ENCODE measurements around the gene GPATCH2. TPM values are rescaled to one million over a fixed set of nuclear protein-coding genes. Genes with fewer than 3 reads are reported as not detected.

Gene GPATCH2
- 10 to 100 TPM; 12.3 to 14.4 TPM for total RNA-seq

DNA sequence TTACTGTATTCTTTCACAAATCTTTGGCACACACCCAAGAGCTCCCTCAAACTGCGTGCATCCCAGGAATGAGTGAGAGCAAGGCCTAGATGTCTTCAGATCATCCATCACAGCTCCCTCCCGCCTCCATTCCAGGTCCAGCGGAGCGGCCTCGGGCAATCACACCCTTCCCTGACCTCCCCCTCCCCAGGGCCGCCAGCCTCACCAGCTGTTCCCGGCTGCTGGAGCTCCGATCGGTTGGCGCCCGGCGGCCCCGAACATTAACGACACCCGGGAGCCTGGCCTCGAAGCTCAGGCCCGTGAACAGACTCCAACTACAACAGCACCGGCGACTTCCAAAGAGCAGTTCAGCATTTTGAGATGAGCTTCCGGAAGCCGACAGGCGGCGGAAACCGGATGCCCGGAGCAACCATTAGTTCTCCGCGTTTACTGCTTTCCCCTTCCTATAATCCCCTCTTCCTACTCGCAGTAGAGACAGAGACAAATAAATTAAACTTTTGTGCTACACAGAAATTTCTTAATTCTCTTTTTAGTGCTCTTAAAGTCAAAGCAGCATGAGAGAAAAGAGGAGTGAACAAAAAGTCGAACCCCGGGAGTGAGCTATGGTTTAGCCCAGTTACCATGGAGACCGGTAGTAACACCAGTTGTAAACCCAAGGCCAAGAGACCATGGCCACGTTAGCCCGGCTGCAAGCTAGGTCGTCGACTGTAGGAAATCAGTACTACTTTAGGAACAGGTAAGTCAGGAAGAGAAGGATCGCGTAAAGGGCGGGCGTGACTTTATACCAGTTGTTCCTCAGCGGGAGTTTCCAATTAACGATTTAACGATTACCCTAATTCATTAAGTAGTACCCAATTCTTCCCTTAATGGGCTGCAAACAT, at the start of gene GPATCH2, which contains the start of gene SPATA17:
Gene GPATCH2, minus strand, starts transcription at position 380 of the 881 bp plus-strand sequence. Its CDS starts 119 bp downstream, at position 261.
Gene SPATA17, plus strand, starts transcription at position 634 of the 881 bp plus-strand sequence. Its CDS starts 35 bp downstream, at position 669.
- no peaks in the 10 kb centered on the region for H3K36me3 Mint-ChIP-seq

DNA sequence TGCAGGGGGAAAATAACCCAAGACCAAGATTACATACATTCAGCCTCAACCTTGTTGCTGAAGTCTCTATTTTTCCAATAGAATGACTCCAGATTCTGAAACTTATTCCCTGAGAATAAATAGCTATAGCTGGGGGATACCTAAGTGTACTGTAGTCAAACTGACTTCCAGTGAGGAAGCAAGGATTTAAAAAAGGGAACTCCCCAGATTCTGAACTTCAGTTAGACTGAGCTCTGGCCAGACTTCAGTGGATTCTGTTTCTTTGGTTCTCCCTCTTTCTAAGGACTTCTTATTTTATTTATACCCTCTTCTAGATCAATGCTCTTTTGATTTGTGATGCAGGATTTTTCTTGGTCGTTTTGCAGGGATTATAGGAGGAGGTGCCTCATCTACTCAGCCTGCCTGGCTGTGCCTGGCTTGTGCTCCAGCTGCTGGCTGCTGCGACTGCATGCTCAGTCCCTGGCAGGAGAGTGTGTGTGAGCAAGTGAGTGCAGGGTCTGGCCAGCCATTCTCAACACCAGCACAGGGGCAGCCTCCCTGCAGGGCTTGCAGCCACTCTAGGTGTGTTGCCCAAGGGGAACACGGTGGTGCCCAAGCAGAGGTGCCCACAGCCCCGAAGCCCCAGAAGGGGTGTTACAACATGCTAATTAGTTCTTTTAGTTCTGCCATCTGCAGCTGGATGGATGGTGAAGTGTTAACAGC, 43.3 kb upstream of the GPATCH2 start:
- H3K36me3 Mint-ChIP-seq: no peaks in the 10 kb centered on the region
- ATAC-seq: no peak

More for the DNA sequence above, at the start of gene GPATCH2, which contains the start of gene SPATA17:
- peak; percentile 83 for DNase-seq (ENCODE audit: low spot score)
- H3K4me3 Mint-ChIP-seq: peak within 1 kb of the TSS; percentile 91
- no peaks in the 10 kb centered on the region for H3K9me3 Mint-ChIP-seq
- ATAC-seq: peak; percentile 91 to 93
- peak within 1 kb of the TSS; percentile 98 to 99 for H3K27ac Mint-ChIP-seq
- peaks cover 7% of the 10 kb centered on the region in 2 donors for H3K27me3 Mint-ChIP-seq
- H3K4me1 Mint-ChIP-seq (ENCODE audit: low read depth in 2 of 2): peaks cover 20 to 29% of the 10 kb centered on the region in 2 donors

DNA sequence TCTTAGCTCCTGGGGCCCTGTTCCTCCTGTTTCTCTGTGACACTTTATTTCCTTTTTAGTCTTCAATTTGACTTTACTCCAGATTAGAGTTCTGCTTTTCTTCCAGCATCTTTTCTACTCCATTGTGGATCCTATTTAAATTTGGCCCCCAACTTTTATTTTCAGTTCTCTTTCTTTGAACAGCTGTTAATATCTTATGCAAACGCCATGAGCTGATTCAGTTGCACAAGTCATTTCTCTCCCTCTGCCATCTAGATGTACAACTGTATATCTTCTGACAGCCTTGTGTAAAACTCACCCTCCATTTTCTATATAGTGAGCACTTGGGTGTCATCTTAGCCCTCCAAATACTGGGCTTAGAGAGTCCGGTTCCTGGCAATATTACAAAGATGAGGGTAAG, 42.5 kb upstream of the GPATCH2 start:
- no peak overlapping the region for H3K4me3 Mint-ChIP-seq
- ATAC-seq (no peak), DNase-seq (ENCODE audit: low spot score) (no peak)
- no peak overlapping the region for H3K27ac Mint-ChIP-seq
- H3K9me3 Mint-ChIP-seq: peaks cover 5% of the 10 kb centered on the region
- no peaks in the 10 kb centered on the region for H3K36me3 Mint-ChIP-seq
- H3K4me1 Mint-ChIP-seq (ENCODE audit: low read depth in 2 of 2): no peaks in the 10 kb centered on the region
- H3K27me3 Mint-ChIP-seq: peaks cover 0 to 9% of the 10 kb centered on the region in 2 donors

More for the DNA sequence above, 43.3 kb upstream of the GPATCH2 start:
- Mint-ChIP-seq H3K9me3 (peaks cover 5% of the 10 kb centered on the region), H3K4me1 (ENCODE audit: low read depth in 2 of 2) (no peaks in the 10 kb centered on the region), H3K27me3 (peaks cover 0 to 9% of the 10 kb centered on the region in 2 donors), H3K27ac (no peak overlapping the region), H3K4me3 (no peak overlapping the region)
- no peak for DNase-seq (ENCODE audit: low spot score)

DNA sequence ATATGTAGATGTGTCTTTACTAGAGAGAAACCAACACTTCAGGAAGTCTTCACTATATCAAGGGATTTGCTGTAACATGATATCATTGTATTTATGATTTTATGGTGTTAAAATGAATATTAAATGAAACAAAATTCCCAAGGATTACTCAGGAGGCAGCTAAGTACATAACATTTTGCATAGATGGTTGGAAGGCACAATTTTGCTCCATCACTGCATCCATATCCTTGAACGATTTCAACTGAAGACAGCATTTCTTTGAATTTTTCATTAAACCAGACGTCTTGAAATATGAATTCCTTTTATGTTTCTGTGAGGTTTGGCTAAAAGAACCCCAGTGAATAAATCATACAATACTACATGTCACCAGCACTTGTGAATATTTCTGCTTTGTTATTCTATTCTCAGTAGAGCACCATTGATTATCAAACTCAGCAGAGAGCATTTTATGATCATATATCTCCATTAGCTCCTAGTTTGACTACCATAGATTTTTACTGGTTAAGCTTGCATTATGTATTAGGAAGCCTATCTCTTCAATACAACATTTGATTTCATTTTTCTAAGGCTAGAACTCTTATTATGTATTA, 37.6 kb upstream of the GPATCH2 start:
- Mint-ChIP-seq H3K9me3 (peaks cover 5% of the 10 kb centered on the region), H3K4me1 (ENCODE audit: low read depth in 2 of 2) (no peaks in the 10 kb centered on the region), H3K27me3 (peaks cover 0 to 14% of the 10 kb centered on the region in 2 donors), H3K4me3 (no peak overlapping the region), H3K36me3 (no peaks in the 10 kb centered on the region), H3K27ac (no peak overlapping the region)
- no peak for ATAC-seq
- DNase-seq (ENCODE audit: low spot score): no peak

DNA sequence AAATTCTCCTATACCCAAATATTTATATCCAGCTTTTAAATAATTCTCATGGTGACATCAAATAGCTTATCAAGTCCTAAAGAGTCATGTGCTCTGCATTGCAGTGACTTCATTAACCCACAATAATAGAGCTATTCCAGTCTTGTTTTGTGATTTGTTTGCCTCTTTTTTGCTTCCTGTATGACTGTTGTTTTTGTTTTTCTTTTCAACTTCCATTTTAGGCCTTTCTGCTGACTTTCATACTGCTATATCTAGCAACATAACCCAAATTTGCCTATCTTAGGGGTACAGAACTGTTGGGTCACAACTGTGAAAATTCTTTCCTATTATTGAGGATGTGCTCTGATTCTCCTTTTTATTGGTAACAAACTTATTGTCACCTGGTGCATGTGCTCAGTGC, 30.5 kb upstream of the GPATCH2 start:
- Mint-ChIP-seq H3K36me3 (no peaks in the 10 kb centered on the region), H3K9me3 (no peaks in the 10 kb centered on the region)

DNA sequence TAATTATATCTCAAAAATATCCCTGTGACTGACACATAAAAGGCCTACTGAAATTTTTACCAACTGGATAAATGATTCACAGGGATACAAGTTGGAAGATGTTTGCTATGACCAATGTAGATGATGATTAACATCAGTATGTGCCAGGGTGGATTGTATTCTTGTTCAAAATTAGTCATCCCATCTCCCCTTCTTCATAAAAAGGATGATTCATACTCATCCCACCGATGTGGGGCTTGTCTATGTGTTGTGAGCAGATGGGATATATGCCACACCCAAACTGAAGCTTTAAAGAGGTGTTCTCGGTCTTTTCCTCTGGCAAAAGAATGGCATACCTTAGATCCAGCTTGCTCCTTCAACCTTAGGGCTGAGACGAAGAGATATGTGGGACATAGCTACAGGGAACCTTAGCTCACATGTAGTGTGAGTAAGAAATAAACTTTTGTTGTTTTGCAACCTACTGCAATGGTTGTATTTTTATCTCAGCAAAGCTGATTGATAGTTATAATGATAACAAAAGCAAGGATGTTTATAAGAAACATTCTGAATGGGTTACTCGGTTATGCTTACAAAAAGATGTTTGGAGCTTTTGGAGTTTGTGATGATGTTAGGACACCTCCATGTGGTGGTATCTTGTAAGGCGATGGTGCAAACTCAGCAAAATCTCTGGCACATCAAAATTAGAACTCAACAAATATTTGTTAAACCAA, 29.6 kb upstream of the GPATCH2 start:
- H3K4me1 Mint-ChIP-seq (ENCODE audit: low read depth in 2 of 2): no peaks in the 10 kb centered on the region
- no peaks in the 10 kb centered on the region for H3K9me3 Mint-ChIP-seq
- H3K27ac Mint-ChIP-seq: no peak overlapping the region
- no peaks in the 10 kb centered on the region for H3K36me3 Mint-ChIP-seq
- peaks cover 6 to 7% of the 10 kb centered on the region in 2 donors for H3K27me3 Mint-ChIP-seq
- ATAC-seq (no peak), DNase-seq (ENCODE audit: low spot score) (no peak)
- H3K4me3 Mint-ChIP-seq: no peak overlapping the region

More for the DNA sequence above, 30.5 kb upstream of the GPATCH2 start:
- Mint-ChIP-seq H3K27me3 (peaks cover 6 to 7% of the 10 kb centered on the region in 2 donors), H3K4me3 (no peak overlapping the region), H3K27ac (no peak overlapping the region), H3K4me1 (ENCODE audit: low read depth in 2 of 2) (no peaks in the 10 kb centered on the region)
- no peak for ATAC-seq
- no peak for DNase-seq (ENCODE audit: low spot score)

DNA sequence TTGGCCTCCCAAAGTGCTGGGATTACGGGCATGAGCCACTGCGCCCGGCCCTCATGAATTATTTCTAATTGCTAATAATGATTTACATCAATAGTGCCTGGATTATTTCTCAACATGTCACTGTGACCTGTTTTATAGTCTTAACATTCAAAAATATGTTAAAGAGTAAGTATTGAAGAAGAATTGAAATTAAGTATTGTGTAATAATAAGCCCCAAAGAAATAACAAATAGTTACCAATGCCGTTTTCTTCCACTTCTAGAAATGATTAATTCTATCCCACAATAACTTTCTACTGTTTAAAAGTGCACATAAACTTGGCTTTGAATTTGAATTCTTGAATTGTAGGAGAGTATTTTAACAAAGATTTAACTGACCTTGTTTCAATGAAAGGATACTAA, 19.8 kb upstream of the GPATCH2 start:
- DNase-seq (ENCODE audit: low spot score) (no peak), ATAC-seq (no peak)
- H3K4me3 Mint-ChIP-seq: no peak overlapping the region
- H3K27ac Mint-ChIP-seq: no peak overlapping the region
- no peaks in the 10 kb centered on the region for H3K9me3 Mint-ChIP-seq
- H3K27me3 Mint-ChIP-seq: peaks cover 0 to 3% of the 10 kb centered on the region in 2 donors
- no peaks in the 10 kb centered on the region for H3K4me1 Mint-ChIP-seq (ENCODE audit: low read depth in 2 of 2)
- no peaks in the 10 kb centered on the region for H3K36me3 Mint-ChIP-seq

DNA sequence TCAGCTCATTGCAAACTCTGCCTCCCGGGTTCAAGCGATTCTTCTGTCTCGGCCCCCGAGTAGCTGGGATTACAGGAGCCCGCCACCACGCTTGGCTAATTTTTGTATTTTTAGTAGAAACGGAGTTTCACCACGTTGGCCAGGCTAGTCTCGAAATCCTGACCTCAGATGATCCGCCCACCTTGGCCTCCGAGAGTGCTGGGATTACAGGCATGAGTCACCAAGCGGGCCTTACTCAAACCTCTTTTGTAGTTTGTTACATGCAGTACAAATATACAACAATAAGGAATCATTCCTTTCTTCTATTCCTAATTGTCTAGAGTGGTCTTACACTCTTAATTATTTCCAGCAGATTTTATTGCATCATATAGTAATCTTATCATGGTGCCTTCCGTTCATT, 16.9 kb upstream of the GPATCH2 start:
- no peaks in the 10 kb centered on the region for H3K9me3 Mint-ChIP-seq
- H3K27ac Mint-ChIP-seq: no peak overlapping the region
- no peaks in the 10 kb centered on the region for H3K36me3 Mint-ChIP-seq
- ATAC-seq: no peak
- peaks cover 8 to 10% of the 10 kb centered on the region in 2 donors for H3K27me3 Mint-ChIP-seq
- no peaks in the 10 kb centered on the region for H3K4me1 Mint-ChIP-seq (ENCODE audit: low read depth in 2 of 2)
- DNase-seq (ENCODE audit: low spot score): no peak
- H3K4me3 Mint-ChIP-seq: no peak overlapping the region

DNA sequence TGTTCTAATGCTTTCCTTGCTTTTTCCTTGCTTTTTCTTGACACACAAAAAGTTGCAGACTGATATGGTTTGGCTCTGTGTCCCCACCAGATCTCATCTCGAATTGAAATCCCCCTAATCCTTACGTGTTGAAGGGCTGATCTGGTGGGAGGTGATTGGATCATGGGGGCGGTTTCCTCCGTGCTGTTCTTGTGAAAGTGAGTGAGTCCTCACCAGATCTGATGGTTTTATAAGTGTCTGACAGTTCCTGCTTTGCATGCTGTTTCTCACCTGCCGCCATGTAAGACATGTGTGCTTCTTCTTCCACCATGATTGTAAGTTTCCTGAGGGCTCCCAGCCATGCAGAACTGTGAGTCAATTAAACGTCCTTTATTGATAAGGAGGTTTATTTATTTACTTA, 11.6 kb upstream of the GPATCH2 start:
- H3K27me3 Mint-ChIP-seq: peaks cover 25 to 50% of the 10 kb centered on the region in 2 donors

DNA sequence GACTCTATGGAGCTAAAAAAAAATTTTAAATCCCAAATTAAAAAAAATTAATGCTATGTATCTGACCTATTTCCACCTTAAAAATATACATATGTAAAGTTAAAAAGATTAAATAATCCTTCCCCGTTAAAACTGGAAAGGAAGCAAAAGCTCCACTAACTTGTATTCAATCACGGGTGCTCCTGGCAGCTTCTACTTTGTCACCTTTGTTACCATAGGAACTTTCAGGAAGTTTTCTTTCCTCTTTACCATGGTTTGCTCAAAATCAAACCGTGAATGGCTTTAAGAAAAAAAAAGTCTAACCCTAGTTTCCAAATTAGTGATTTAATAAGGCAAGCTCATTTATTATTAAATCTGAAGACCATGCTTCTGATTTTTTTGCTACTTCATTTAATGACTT, 3.5 kb downstream of the GPATCH2 start:
- Mint-ChIP-seq H3K4me3 (no peak overlapping the region), H3K27me3 (no peaks in the 10 kb centered on the region), H3K9me3 (no peaks in the 10 kb centered on the region), H3K27ac (no peak overlapping the region), H3K36me3 (no peaks in the 10 kb centered on the region), H3K4me1 (ENCODE audit: low read depth in 2 of 2) (peaks cover 24 to 35% of the 10 kb centered on the region in 2 donors)
- ATAC-seq (no peak), DNase-seq (ENCODE audit: low spot score) (no peak)

More for the DNA sequence above, 11.6 kb upstream of the GPATCH2 start:
- Mint-ChIP-seq H3K4me3 (no peak overlapping the region), H3K36me3 (no peaks in the 10 kb centered on the region), H3K27ac (no peak overlapping the region), H3K4me1 (ENCODE audit: low read depth in 2 of 2) (no peaks in the 10 kb centered on the region), H3K9me3 (no peaks in the 10 kb centered on the region)
- no peak for DNase-seq (ENCODE audit: low spot score)
- ATAC-seq: no peak

DNA sequence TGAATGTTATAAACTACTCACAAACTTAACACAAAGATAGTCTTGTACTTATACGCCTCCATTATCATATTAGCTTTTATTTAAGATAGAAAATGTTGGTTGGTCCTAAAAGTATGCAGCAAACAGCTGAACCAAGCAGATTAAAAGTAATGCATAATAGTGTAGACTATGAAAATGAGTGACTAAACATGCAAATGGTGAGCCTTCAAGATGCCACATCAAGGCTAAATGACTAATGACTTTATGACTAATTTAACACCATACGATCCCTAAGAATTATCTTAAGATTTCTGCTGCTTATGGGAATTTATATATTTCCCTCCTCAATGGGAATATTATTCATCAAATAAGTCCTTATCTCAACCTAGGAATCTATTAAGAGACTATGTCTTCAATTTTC, 4.6 kb downstream of the GPATCH2 start:
- no peak for DNase-seq (ENCODE audit: low spot score)
- Mint-ChIP-seq H3K27ac (no peak overlapping the region), H3K9me3 (no peaks in the 10 kb centered on the region), H3K4me3 (no peak overlapping the region), H3K27me3 (no peaks in the 10 kb centered on the region), H3K4me1 (ENCODE audit: low read depth in 2 of 2) (peaks cover 23 to 33% of the 10 kb centered on the region in 2 donors), H3K36me3 (no peaks in the 10 kb centered on the region)
- ATAC-seq: no peak

DNA sequence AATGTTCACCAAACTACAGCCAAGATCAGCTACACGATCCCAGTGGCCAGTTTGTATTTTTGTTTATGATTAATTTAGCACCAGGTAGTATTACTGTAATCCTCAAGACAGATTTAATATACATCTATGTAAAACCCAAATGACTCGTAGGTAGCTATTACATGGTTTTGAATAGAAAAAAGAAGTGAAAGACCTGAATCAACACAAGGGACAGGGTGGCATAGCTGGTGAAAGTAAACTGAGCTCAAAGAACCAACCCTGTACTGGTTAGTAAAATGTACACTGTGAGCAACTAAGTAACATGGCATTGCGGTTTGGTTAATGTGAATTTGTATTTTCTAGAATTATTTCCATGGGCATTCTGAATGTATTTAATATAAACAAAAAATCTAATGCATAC, 8.8 kb downstream of the GPATCH2 start:
- H3K4me3 Mint-ChIP-seq: no peak overlapping the region
- no peak overlapping the region for H3K27ac Mint-ChIP-seq
- H3K36me3 Mint-ChIP-seq: peaks cover 16% of the 10 kb centered on the region
- DNase-seq (ENCODE audit: low spot score): no peak
- ATAC-seq: no peak
- no peaks in the 10 kb centered on the region for H3K9me3 Mint-ChIP-seq
- H3K27me3 Mint-ChIP-seq: no peaks in the 10 kb centered on the region
- H3K4me1 Mint-ChIP-seq (ENCODE audit: low read depth in 2 of 2): peaks cover 14 to 19% of the 10 kb centered on the region in 2 donors

DNA sequence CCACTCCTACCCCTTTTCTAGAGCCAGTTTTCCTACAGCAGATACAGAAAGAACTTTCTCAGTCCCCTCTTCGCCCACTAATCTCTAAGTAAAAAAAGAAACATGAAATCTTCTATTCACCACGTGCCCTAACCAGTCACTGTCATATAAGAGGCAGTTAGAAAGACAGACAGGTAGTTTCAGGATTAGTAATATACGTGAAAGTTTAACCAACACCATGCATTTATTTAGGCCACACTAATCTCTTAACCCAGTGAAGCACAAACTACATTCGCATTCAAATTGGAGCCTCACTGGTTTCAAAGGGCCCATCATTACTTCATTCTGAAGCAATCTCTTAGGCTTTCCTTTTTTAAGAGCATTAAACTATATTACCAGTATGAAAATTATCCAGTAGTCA, 10.1 kb downstream of the GPATCH2 start:
- no peaks in the 10 kb centered on the region for H3K27me3 Mint-ChIP-seq
- DNase-seq (ENCODE audit: low spot score) (no peak), ATAC-seq (peak; percentile 69 to 96)
- no peaks in the 10 kb centered on the region for H3K9me3 Mint-ChIP-seq
- peaks cover 16% of the 10 kb centered on the region for H3K36me3 Mint-ChIP-seq
- peak overlapping the region in 1 of 2 donors; percentile 37 for H3K27ac Mint-ChIP-seq
- H3K4me1 Mint-ChIP-seq (ENCODE audit: low read depth in 2 of 2): peaks cover 14 to 19% of the 10 kb centered on the region in 2 donors
- peak overlapping the region; percentile 24 for H3K4me3 Mint-ChIP-seq

All from natural killer cell treated with Interleukin-12 subunit alpha and Interleukin-12 subunit beta and Interleukin-15 and Interleukin-18, amount 100 ng/mL, for 72 hours (primary cell).